Kidney epithelial cell (primary cell): Measurements from ENCODE around the gene KCNQ1. TPM values are rescaled to one million over a fixed set of nuclear protein-coding genes. Genes with fewer than 3 reads are reported as not detected.

Experiments
- DNase-seq: peaks from one replicate; pipeline ENCODE4 v3.0.0-alpha.2; 2010; ENCODE audit warnings: low read depth
- H3K27me3 ChIP-seq: 2 replicates; pipeline ENCODE4 v1.6.0; 2011; ENCODE audit warnings: low read length; ENCODE audit not compliant: control insufficient read depth, insufficient read depth
- H3K36me3 ChIP-seq: 2 replicates; pipeline ENCODE4 v1.5.1; 2011; ENCODE audit warnings: low read length; ENCODE audit not compliant: control insufficient read depth, insufficient read depth
- H3K4me3 ChIP-seq: 2 replicates; pipeline ENCODE4 v1.5.1; 2011; ENCODE audit warnings: low read depth, mild to moderate bottlenecking, control low read depth, low read length
- total RNA-seq: library from RNA; depleted of rRNA; stranded (reverse); fragments of >200 nt; gene quantifications from 2 replicates; pipeline ENCODE4 v1.2.3, GENCODE V29; 2015
- TF ChIP-seq, protein P1 (sequence below): IDR thresholded peaks from 2 replicates; pipeline ENCODE4 v1.5.1; 2011; ENCODE audit warnings: mild to moderate bottlenecking, moderate library complexity, low read length, control low read depth, inconsistent platforms; ENCODE audit not compliant: insufficient read depth, poor library complexity, severe bottlenecking

The KCNQ1 gene
- total RNA-seq, 1 donor from 2014 or later = 2.3 TPM

DNA sequence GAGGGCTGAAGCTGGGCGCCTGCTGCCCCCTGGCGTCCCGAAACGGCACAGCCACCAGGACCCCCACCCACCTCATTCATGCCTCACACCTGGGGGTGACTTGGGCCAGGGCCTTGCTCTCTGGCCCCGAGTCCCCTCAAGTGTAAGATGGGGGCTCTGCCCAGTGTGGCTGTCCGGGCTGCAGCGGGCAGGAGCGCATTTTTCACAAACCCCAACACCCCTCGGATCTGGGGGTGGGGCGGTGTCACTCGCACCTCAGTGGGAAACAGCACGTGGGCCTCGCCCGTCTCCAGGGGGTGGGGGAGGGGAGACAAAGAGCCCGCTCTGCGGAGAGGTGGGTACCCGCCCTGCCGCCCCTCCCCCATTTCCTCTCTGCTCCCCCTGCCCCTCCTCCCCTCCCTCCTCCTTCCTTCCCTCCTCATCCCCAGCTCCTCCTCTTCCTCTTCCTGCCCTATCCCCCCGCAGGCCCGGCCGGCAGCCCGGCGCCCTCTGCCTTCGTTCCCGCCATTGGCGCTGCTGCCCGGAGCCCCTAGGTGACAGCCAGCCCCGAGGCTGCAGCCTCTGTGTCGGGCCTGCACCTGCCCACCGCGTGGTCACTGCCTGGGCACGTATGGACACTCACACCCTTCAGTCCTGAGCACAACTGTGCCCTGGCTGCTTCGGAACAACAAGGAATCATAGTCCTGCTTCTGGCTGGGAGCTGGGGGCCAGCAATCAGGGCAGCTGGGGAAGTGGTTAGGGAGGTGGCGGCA is 447.6 kb downstream of the KCNQ1 start:
- no peak for DNase-seq
- Histone ChIP-seq H3K27me3 (no peaks in the 10 kb centered on the region), H3K4me3 (peak overlapping the region; percentile 20), H3K36me3 (no peaks in the 10 kb centered on the region)
- TF ChIP-seq, protein P1, sequence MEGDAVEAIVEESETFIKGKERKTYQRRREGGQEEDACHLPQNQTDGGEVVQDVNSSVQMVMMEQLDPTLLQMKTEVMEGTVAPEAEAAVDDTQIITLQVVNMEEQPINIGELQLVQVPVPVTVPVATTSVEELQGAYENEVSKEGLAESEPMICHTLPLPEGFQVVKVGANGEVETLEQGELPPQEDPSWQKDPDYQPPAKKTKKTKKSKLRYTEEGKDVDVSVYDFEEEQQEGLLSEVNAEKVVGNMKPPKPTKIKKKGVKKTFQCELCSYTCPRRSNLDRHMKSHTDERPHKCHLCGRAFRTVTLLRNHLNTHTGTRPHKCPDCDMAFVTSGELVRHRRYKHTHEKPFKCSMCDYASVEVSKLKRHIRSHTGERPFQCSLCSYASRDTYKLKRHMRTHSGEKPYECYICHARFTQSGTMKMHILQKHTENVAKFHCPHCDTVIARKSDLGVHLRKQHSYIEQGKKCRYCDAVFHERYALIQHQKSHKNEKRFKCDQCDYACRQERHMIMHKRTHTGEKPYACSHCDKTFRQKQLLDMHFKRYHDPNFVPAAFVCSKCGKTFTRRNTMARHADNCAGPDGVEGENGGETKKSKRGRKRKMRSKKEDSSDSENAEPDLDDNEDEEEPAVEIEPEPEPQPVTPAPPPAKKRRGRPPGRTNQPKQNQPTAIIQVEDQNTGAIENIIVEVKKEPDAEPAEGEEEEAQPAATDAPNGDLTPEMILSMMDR = peak; percentile 94

DNA sequence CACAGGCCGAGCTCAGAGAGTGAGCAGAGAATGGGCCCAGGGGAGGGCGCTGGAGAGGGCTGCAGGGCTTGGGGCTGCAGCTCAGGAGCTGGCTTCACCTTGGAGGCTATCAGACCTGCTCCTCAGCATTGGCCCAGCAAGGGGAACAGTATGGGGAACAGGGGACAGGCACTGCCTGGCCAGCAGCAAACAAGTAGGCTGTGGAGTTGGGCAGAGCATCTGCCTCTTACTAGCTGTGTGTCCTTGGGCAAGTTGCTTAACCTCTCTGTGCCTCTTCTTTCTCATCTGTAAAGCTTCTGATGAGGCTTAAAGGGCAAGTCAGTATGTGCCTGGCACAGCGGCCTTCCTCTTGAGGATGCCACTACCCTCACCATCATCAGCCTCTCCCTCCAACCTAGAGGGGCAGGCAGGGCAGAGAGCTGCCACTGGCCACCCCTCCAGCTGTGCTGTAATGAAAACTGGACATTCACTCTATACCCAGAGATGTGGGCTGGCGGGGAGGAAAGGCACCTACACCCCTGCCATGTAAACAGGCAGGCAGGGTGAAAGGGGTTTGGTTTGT is 448.2 kb downstream of the KCNQ1 start:
- H3K36me3 ChIP-seq = no peaks in the 10 kb centered on the region
- H3K27me3 ChIP-seq = no peaks in the 10 kb centered on the region
- no peak for DNase-seq
- H3K4me3 ChIP-seq = peak overlapping the region; percentile 20
- TF ChIP-seq, protein P1 = peak; percentile 36

DNA sequence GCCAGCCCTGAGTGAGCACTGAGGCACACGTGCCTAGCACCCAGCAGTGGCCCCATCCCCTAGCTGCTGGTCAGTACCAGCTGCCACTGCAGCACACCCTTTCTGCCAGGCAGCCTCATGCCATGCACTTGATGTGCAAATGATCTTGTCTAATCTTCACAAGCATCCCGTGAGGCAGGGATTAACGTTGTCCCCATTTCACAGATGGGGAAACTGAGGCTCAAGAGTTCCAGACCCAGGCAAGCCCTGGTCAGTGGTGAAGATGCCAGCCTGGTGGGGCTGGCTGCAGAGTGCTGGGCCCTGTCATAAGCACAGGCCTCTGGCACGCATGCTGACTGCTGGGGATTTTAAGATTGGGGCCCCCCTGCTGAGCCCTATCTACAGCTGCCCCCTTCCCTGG is 449.1 kb downstream of the KCNQ1 start:
- Histone ChIP-seq H3K4me3 (no peak overlapping the region), H3K36me3 (no peaks in the 10 kb centered on the region), H3K27me3 (no peaks in the 10 kb centered on the region)
- no peak for DNase-seq
- TF ChIP-seq, protein P1 = no peak

DNA sequence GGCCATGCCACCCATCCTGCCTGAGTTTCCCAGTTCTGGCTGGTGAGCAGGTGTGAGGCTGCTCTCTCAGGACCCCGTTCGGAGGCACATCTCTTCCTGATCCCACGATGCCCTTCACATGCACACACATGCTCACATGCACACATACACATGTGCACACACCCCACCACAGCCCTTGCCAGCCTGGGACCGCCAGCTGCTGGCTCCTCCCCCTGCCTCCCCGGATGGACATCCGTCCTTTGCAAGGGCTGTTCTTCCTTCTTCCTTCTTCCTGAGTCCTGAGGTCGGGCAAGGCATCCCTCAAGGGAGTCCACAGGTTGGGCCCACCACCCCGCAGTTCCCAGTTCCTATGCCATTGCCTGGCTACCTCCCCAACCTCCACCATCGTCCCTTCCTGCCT is 451.2 kb downstream of the KCNQ1 start:
- Histone ChIP-seq H3K36me3 (no peaks in the 10 kb centered on the region), H3K4me3 (no peak overlapping the region), H3K27me3 (no peaks in the 10 kb centered on the region)
- no peak for DNase-seq
- TF ChIP-seq, protein P1 = no peak

DNA sequence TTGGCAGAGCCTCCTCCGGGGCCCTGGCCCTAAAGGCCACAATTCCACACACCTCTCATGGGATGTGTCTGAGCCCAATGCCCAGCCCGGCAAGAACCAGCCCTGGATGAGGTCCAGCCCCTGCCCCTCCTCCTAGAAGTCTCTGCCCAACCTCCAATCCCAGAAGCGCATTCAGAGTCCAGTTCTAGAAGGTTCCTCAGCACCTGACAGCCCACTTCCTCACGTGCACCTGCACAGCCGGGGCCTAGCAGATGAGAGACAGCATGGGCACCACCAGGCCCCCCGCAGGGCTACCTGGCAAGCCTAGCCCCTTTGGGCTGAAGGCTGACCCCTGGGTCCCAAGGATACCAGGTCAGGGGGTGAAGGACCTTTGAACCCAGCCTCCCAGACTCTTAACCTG is 452.2 kb downstream of the KCNQ1 start:
- TF ChIP-seq, protein P1 = no peak
- H3K27me3 ChIP-seq = no peaks in the 10 kb centered on the region
- no peak overlapping the region for H3K4me3 ChIP-seq
- DNase-seq = no peak
- no peaks in the 10 kb centered on the region for H3K36me3 ChIP-seq
